ENCODE results near the gene ZNF697.
A peak's percentile ranks its signal among the peaks of the same experiment; 100 is the strongest.

The ZNF697 gene

DNA sequence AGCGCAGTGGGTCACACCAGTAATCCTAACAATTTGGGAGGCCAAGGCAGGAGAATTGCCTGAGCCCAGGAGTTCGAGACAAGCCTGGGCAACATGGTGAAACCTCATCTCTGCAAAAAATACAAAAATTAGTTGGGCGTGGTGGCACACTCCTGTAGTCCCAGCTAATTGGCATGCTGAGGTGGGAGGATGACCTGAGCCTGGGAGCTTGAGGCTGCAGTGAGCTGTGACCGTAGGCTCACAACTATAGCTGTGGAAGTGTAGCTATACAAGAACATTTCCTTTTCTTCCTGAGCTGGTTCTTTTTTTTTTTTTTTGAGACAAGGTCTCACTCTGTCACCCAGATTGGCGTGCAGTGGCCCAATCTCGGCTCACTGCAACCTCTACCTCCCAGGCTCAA lies 19.1 kb upstream of the ZNF697 start:
- FAIRE-seq: no peak
- DNase-seq (ENCODE audit: insufficient read length, low spot score): no peak

DNA sequence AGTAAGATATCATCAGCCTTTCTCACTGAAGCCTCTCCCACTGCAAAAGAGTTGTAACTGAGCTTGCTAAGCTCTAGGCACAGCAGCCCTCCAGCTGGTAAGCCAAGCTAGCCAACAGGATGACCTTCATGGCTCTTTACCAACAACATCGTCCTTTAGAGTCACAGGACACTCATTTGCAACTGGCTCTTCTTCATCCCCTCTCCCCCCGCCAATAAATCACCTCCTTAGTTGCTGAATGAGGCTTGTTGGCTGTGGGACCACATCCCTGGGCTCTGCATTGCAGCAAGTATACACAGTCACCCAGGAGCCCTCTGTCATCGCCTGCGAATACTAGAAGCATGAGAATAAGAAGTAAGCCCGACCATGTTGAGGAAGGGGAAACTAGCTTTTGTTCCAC lies 16.0 kb upstream of the ZNF697 start:
- no peak for FAIRE-seq
- DNase-seq (ENCODE audit: insufficient read length, low spot score): no peak

DNA sequence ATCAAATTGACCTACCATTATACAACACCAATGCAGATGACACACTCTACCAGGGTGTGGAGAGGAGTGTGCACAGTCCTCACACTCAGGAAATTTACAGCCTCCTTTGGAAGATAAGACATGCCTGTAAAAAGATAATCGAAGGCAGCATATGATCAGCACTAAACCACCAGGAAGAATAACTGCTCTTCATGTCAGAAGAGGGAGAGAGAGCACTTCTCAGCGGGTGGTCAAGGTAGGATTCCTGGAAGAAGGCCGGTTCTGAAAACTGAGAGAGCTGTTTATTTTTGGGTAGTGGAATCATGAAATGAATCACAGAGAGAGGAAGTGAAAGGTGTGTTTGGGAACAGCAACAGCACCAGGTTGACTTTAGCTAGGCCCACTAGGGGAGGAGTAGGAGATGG lies 14.0 kb upstream of the ZNF697 start:
- peak; percentile 99 for FAIRE-seq
- DNase-seq (ENCODE audit: insufficient read length, low spot score): no peak

DNA sequence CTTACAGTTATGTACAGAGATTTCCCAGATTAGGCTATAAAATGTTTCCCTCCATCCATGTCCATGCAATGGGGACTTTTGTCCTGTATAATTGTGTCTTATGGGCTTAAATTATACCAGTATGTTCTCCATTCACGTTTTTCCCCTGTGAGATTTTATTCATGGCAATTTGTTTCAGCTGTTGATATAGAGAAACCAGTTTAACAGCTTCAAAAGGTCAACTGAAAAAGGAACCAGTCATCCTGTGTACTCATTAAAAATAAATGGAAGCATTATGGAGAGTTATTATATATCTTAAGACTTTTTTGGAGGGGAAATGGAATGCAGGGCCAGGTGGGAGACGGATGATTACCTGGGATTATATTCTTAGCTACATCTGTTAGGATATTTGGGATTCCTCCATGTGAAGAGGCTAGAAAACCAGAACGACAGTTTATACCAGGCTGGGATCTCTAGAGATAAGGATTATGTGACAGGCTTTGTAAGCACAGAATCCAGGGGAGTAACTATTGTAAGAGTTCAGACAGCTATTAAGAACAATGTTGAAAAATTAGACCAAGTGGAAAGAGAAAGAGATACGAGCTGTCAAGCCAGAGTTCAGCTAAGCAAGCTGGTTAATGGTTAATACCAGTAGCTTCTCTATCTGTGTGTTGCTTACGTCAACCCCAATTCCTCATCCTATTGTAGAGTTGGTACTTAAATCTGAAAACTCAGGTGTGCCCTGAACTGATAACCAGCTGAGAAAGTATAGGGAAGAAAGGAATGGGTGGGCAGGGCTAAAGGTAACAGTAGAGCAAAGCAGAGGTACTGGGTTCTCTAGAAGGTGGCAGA lies 12.4 kb upstream of the ZNF697 start:
- no peak for FAIRE-seq
- no peak for DNase-seq (ENCODE audit: insufficient read length, low spot score)

DNA sequence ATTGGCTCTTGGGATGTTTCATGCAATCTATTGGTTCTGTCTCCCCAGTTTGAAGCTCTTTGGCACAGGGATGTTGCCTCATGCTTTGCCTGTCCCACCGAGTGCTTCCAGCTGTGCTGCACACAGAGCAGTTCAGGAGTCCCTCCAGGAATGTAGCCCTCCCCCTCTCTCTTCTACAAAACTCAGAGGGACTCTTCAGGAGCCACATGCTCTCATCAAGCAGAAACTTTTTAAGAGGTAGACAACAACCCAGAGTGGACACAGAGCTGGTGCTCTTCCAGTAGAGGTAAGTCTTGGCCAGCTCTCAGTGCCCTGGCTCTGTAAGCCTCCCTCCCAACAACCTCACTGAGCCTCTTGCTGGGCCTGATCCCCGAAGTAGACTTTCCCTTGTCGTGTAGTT lies 11.6 kb upstream of the ZNF697 start:
- no peak for DNase-seq (ENCODE audit: insufficient read length, low spot score)
- FAIRE-seq: peak; percentile 60

DNA sequence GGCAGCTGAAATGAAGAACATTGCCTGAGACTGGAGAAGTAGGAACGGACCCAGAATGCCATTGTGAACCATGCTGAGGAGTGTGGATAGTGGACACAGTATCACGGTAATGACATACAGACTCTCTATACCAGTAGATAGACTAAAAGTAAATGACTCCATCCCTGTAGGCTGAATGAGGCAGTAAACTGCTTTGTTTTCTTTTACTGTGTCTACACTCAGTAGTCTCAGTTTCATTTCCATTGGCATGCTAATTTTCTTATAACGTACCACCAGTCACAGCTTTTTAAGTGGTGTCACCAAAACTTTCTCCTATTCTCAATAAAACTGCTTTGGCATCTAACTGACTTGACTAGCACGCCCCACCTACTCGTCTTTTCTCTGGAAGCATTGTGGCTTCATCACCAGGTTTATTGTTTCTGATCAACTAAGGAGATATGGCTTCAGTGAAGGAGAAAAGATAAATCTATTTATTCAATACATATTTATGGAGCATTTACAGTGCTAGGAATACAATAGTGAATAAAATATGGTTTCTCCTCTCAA lies 8.4 kb upstream of the ZNF697 start:
- DNase-seq (ENCODE audit: insufficient read length, low spot score) (no peak), FAIRE-seq (peak; percentile 60)

DNA sequence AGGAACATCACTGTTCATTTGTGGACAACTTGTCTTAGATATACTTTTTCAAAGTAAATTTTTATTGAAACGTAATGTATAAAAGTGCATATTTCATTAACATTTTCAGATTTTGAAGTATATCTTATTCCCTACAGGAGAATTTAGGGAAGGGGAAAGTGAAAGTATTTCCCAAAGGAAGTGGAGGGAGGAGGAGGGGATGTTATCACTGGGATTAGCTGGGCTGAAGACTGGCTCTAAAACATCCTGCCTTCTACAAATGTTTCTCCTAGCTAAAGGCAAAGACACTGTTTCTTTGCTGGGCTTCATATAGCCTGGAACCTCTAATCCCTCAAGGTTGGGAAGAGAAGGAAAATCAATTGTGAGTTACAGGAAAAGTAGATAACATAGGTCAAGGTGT lies 7.1 kb upstream of the ZNF697 start:
- FAIRE-seq (no peak), DNase-seq (ENCODE audit: insufficient read length, low spot score) (no peak)

DNA sequence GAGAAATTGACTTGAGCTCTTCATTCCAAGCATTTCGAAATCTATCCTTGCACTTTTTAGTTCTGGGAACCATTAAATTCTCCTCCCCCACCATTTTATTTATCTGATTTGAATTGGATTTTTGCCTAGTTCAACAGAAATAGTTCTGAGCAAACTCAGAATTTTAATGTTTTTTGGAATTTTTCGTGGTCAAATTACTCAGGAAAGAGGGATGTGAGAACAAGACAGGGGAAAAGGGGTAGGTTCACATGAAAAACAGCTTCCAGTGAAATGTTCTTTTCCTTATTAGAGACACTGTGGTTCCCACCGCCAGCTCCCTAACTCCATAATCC lies 5.7 kb upstream of the ZNF697 start:
- DNase-seq (ENCODE audit: insufficient read length, low spot score): no peak
- FAIRE-seq: no peak

DNA sequence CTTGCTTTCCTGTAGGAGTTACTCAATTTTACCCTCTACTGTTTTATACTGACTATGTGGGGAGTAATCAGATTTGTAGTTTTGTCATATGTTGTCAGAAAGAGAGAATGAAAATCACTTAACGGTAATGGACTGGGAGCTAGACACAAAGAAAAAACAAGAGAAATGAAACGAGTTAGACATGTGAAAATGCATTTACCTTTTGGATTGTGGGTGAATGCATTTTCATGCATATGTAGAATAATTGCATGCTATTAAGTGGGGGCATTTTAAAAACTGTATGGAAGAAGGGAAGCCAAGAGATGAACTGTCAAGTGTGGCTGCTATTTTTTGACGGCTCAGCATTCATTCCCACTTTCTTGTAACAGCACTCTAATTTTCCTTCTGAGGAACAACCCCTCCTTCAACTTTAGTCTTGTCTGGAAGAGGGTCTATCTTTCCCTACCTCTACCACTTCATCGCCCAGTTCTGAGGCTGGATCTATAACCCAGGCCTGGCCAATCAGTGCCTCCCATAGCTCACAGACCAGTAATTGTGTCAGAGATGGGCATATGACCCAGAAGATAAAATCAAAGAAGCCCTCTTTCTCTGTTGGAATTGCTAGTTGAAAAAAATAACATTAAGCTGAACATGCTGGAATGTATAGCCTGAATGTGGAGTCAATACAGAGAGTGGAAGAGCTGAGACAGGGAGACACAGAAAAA lies 5.2 kb upstream of the ZNF697 start:
- FAIRE-seq (no peak), DNase-seq (ENCODE audit: insufficient read length, low spot score) (no peak)

DNA sequence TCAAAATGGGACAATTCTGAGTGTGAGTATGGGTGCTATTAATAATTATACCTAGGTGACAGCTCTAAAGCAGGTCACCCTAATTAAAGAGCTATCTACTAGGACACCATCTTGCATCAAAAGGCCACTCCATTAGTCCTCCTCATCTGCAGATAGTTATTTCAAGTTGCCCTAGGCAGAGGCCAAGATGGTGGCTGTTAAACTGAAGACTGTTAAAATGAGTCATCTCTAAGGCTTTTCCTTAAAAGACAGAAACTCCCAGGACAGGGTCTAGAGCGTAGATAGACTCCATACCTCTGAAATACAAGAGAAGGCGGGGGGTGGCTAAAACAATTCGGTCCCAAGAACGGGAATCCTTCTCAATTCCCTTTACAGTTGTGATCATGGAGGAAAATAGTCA lies 4.5 kb upstream of the ZNF697 start:
- FAIRE-seq (no peak), DNase-seq (ENCODE audit: insufficient read length, low spot score) (no peak)

DNA sequence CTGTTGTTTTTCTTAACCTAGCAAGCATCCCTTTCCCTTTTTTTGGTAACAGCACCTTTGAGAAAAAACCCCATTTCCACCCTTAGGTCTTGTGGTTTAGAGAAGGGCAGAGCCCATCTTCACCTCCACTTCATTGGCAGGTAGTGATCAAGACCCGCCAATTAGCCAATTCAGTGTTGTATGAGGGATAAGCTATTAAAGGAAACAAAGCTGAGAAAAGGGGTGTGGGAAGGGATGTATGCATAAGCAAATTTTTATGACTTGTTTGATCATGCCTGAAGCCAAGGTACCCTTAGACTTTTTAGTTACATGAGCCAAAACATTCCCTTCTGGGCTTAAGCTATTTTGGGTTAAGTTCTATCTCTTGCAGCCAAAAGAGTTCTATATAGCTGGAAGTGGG lies 3.6 kb upstream of the ZNF697 start:
- no peak for FAIRE-seq

DNA sequence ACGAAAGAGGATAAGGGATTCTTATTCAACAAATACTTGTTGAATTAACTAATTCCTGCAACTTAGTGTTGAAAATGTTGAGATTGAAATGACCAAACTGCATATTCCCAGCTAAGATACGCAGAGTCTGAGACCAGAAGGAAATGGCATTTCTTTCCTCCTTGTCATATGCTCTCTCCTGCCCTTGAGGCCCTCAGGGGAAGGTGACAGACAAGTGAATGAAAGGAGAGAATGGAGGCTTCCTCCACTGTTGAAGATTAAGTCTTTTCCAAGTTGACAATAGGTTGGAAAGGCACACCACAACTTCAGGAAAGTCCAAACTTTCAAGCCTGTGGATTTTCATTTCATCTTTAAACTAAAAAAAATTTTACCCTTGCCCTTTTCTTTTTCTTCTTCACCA lies 3.1 kb upstream of the ZNF697 start:
- no peak for FAIRE-seq
- DNase-seq (ENCODE audit: insufficient read length, low spot score): no peak

More for the DNA sequence above, 3.6 kb upstream of the ZNF697 start:
- no peak for DNase-seq (ENCODE audit: insufficient read length, low spot score)

DNA sequence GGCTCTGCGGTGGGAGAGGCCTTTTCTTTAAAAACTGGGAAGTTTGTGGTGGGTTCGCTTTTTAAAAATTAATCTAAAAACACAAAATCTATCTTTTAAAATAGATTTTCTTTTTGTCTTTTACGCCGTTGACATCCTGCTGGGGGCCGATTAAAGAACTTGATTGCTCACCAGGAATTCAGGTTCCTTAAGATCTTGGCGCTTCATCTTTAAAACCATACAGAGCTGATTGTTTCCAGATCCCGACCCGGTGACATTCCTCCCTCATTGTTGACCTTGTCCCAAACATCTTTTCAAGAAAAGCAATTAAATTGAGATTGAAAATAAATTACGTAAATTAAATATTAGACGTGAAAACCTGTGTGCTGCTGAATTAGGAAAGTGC lies 546 bp upstream of the ZNF697 start:
- FAIRE-seq: peak; percentile 28
- no peak for DNase-seq (ENCODE audit: insufficient read length, low spot score)

DNA sequence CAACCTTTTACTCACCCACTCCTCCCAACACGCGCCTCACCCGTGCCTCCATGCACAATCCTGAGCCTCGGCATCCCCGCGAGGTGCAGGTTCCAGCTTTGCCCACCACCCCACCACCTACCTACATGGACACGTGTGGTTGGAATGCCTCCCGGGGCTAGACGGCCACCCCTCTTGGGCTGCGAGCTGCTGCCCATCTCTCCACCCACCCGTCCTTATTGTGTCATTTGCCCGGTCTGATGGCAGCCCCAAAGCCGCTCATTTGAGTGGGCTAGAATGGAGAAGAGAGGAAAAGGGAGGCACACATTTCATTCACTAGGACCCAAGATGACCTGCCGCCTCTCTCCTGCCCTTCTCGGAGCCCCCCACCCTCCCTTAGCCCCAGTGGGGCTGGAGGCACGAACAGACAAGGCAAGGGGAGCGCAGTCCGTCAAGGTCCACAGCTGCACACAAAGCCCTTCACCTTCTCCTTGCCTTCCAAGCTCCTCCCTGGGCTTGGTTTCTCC lies 785 bp downstream of the ZNF697 start:
- FAIRE-seq (no peak), DNase-seq (ENCODE audit: insufficient read length, low spot score) (no peak)

DNA sequence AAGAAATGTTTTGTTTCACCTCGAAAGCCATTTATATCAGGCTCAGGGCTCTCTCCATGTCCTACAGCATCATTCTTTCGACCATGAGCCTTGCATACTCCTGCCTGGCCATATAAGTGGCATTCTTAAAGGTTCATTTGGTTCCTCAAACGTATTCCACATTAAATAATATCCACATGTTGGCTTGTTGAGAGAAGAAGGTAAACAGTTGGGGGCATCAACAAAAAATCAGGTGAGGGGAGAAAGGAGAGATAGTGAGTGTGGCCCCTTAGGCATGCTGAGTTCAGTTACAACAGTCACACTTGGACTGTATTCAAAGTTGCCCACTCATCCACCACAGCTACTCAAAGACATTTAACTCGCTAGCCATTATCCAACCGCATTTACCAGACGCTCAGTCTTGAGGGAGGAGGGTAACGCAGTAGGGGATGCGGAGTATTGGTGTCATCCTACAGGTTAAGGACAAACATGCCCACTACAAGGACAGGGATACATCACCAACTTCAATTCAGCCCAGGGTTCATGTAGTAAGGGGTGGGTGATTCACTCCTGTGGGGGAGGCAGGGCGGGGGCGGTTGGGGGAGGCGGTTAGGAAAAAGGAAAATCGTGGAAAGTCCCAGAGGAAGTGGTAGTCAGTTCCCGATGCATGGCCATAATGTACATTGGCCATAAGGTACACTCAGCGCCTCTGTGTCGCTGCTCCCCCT lies 1.4 kb downstream of the ZNF697 start:
- FAIRE-seq: no peak

DNA sequence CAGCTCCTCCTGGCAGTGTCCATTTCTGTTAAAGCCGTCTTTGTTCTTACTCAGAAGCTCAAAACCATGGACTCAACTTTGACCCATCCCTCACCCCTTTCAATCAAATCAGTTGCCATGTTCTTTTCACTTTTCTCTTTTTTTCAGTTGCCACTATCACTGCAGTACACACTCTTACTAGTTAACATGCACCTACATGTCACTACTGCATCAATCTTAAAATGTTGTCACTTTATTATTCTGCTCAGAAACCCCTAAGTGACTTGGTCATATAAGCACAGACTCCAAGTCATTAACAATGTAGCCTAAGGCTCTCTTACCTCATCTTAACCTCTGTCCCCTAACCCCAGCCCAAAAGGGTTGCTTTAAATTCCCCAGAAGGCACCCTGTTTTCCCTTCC lies 9.0 kb downstream of the ZNF697 start:
- no peak for FAIRE-seq
- no peak for DNase-seq (ENCODE audit: insufficient read length, low spot score)

More for the DNA sequence above, 1.4 kb downstream of the ZNF697 start:
- no peak for DNase-seq (ENCODE audit: insufficient read length, low spot score)

DNA sequence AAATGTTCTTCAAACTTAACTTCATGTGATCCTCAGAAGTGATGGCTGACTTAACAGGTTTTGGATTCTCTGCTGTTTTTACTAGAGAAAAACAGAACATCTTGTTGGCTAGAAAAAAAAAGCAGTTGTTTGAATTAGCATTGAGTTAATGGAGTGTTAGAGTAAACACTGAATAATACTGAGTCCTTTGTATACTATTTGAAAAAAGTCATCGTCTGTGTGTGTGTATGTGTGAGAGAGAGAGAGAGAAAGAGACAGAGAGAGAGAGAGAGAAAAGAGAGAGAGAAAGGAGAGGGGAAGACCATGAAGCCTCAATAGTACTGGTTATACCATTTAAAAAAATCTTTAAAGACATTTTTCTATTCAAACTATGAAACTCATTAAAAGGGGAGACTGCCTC lies 10.4 kb downstream of the ZNF697 start:
- FAIRE-seq (no peak), DNase-seq (ENCODE audit: insufficient read length, low spot score) (no peak)

DNA sequence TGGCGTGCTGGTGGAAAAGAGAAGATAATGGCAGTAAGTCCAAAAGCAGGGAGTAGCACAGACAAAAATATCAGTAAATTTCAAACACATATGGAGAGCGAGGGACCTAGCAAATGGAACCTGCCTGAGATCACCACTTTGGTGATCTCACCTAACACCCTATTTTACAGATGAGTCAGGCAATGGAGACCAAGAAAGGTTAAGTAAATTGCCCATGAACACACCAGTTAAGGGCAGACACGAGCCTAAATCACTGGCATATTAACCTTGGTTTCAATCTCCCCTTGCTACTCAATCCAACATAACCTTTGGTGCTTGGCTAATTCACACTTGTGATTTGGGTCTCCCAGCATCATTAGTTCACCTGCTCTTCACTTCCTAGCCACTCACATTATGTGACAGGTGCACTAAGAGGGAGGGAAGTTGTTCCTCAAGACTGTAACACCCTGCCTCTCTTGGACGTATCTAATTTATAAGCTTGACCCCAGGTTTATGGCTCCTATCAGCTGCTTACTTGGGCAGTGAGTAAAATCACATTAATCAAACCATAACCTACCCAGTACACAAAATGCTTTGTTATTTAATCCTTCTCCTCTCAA lies 11.5 kb downstream of the ZNF697 start:
- no peak for DNase-seq (ENCODE audit: insufficient read length, low spot score)
- no peak for FAIRE-seq

DNA sequence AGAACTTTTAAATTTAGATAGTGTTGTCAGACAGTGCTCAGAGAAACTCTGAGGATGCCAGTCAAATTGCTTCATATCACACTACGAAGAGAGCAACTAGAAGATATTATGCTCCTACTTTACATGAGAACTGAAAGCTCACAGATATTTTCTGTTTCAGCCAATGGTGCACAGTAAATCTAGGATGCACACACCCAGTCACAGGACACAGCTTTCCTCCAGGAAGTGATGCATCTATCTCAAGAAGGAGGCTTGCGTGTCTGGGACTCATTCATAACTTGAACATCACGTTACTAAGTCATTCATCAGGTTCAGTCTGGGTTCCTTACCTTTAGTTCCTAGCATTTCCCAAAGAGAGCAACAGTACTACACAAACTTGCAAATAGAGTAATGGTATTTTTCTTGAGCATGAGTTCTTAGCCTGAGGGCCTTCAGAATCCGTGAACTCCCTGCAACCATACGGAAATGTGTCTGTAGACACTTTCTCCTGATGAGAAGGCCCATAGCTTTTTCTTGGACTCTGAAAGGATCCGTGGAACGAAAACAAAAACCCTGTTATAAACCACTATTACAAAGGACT lies 12.2 kb downstream of the ZNF697 start:
- no peak for DNase-seq (ENCODE audit: insufficient read length, low spot score)
- FAIRE-seq: peak; percentile 83

DNA sequence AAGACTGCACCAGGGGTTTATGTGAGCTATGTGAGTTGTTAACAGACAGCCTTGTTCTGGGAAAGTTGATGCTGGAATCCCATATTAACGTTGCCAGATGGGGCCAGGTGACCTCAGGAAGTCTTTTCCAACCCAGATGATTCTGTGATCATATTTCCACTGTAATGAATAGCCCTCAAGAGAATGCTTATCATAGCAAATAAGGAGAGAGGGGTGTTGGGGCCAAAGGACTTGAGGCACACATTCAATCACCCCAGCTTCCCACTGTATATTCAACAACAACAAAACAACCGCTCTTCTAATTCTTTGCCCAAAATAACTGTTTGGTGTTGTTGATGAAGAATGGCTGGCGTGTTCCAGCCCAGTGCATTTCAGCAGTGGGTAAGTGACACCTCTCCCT lies 14.1 kb downstream of the ZNF697 start:
- no peak for FAIRE-seq
- DNase-seq (ENCODE audit: insufficient read length, low spot score): no peak

DNA sequence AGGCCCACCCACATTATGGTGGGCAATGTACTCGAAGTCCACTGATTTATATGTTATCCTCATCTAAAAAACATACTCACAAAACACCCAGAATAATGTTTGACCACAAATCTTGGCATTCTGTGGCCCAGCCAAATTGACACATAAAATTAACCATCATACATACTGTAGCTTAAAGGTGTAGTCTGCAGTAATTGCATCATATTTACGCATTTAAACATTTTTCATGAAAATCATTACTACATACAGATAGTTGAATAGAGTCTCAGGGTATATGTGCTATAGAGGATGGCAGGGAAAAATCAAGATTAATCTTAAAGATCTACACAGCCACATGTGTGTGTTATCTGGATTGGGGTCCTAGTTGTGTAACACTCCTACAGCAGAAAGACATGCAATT lies 14.5 kb downstream of the ZNF697 start:
- FAIRE-seq: no peak
- DNase-seq (ENCODE audit: insufficient read length, low spot score): no peak

Measured in GM19239 (cell line).